OCI-LY7 (cell line): ENCODE data around the gene CEP170B.

Source experiments
- EZH2phosphoT487 ChIP-seq: fragments of 200-600 bp; sonication (generic); IDR thresholded peaks from 2 replicates; pipeline ENCODE4 v1.6.1; 2018; ENCODE audit warnings: low read depth, borderline replicate concordance, mild to moderate bottlenecking, mixed run types, antibody characterized with exemption, low read length, moderate library complexity, mixed read lengths
- TF ChIP-seq, protein P1 (sequence below): fragments of 200-600 bp; sonication (generic); conservative IDR thresholded peaks from 2 replicates; pipeline ENCODE4 v1.5.1; 2014; ENCODE audit warnings: mild to moderate bottlenecking, antibody characterized with exemption, low read length, moderate library complexity, mixed read lengths

DNA sequence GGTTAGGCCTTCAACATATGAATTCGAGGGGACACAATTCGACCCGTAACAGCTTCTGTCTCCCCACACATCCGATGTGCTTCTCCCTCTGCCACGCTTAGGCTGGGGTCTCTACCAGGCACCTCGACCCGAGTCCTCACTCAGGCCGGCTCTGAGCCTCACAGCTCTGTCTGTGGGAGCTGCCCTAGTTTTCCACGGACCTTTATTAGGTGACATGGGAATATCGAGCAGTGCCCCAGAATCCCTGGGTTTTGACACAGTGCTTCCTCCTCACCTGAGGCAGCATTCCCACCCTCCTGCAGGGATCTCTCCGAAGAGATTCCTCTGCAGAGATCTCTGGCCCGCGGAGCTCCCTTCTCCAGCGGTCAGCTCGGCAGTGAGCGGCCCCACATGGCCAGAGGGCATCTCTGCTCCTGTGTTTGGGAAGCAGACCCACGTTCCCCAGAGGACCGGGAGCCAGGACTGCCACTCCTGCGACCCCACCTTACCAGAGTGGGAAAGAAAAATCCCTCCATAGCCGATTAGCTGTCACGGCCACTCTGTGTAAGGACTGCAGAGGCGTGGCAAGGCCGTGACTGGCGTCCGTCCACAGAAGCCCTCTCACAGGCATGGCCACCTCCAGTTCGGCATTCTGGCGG lies 43.0 kb upstream of the CEP170B start:
- TF ChIP-seq, protein P1, sequence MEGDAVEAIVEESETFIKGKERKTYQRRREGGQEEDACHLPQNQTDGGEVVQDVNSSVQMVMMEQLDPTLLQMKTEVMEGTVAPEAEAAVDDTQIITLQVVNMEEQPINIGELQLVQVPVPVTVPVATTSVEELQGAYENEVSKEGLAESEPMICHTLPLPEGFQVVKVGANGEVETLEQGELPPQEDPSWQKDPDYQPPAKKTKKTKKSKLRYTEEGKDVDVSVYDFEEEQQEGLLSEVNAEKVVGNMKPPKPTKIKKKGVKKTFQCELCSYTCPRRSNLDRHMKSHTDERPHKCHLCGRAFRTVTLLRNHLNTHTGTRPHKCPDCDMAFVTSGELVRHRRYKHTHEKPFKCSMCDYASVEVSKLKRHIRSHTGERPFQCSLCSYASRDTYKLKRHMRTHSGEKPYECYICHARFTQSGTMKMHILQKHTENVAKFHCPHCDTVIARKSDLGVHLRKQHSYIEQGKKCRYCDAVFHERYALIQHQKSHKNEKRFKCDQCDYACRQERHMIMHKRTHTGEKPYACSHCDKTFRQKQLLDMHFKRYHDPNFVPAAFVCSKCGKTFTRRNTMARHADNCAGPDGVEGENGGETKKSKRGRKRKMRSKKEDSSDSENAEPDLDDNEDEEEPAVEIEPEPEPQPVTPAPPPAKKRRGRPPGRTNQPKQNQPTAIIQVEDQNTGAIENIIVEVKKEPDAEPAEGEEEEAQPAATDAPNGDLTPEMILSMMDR: no peak
- TF ChIP-seq EZH2phosphoT487: no peak
